ENCODE results near the gene CEMIP. TPM values are rescaled to one million over a fixed set of nuclear protein-coding genes. Genes with fewer than 3 reads are reported as not detected.

CEMIP gene
- total RNA-seq, 2 donors from 2014 or later = 1.1 to 1.2 TPM

DNA sequence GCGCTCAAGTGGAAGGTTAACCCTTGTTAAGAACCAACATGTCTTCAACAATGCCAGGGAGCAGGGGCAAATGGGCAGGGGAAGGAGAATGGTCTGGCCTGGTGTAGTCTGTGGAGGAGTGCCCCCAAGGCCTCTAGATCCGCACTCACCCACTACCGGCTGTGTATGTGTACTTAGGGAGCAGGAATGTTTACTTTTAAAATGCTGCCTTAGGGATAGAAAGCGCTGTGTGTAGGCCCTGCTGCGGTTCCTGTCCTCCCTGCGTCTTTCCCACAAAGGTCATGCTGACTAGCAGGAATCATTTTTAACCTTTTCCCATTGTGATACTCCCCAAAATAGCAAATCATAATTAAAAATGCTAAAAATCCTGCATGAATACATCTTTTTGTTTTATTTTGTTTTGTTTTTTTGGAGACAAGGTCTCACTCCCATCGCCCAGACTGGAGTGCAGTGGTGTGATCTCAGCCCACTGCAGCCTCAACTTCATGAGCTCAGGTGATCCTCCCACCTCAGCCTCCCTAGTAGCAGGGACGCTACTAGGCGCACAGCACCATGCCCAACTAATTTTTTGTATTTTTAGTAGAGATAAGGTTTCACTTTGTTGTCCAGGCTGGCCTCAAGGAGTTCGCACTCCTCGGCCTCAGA, 35.9 kb upstream of the CEMIP start:
- Histone ChIP-seq H3K9me3 (no peaks in the 10 kb centered on the region), H3K4me3 (no peak overlapping the region), H3K36me3 (no peaks in the 10 kb centered on the region), H3K4me1 (ENCODE audit: control insufficient read depth in 1 of 2, low read depth in 2 of 2) (no peaks in the 10 kb centered on the region), H3K27ac (no peak overlapping the region), H3K27me3 (replicated peaks; ENCODE audit: insufficient read depth) (no peaks in the 10 kb centered on the region)
- no peak for ATAC-seq (ENCODE audit: insufficient number of reproducible peaks, low FRiP score, low read depth)
- TF ChIP-seq, protein P1, sequence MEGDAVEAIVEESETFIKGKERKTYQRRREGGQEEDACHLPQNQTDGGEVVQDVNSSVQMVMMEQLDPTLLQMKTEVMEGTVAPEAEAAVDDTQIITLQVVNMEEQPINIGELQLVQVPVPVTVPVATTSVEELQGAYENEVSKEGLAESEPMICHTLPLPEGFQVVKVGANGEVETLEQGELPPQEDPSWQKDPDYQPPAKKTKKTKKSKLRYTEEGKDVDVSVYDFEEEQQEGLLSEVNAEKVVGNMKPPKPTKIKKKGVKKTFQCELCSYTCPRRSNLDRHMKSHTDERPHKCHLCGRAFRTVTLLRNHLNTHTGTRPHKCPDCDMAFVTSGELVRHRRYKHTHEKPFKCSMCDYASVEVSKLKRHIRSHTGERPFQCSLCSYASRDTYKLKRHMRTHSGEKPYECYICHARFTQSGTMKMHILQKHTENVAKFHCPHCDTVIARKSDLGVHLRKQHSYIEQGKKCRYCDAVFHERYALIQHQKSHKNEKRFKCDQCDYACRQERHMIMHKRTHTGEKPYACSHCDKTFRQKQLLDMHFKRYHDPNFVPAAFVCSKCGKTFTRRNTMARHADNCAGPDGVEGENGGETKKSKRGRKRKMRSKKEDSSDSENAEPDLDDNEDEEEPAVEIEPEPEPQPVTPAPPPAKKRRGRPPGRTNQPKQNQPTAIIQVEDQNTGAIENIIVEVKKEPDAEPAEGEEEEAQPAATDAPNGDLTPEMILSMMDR (IDR thresholded peaks at IDR 0.05) = no peak
- DNase-seq (ENCODE audit: low spot score) = no peak

DNA sequence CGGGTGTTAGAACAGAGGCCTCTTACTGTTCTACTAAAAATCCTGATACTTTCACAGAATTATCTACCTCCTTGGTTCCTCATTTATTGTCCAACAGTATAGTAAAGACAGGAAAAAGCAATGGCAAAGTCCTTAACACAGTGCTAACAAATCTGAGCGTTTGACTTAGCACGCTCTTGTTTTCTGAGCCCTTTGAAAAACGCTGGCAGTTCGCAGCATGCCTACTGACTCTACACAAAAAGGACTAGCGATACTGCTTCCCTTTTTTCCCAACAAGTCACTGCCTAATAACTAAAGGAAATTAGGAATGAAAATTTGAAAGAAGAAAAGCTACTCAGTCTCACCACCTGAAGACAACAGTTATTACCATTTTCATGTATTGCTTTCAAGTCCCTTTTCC, 34.8 kb upstream of the CEMIP start:
- no peaks in the 10 kb centered on the region for H3K4me1 ChIP-seq (ENCODE audit: control insufficient read depth in 1 of 2, low read depth in 2 of 2)
- TF ChIP-seq, protein P1 (IDR thresholded peaks at IDR 0.05) = no peak
- H3K36me3 ChIP-seq = no peaks in the 10 kb centered on the region
- DNase-seq (ENCODE audit: low spot score) = no peak
- no peaks in the 10 kb centered on the region for H3K27me3 ChIP-seq (replicated peaks; ENCODE audit: insufficient read depth)
- H3K27ac ChIP-seq = no peak overlapping the region
- no peaks in the 10 kb centered on the region for H3K9me3 ChIP-seq
- H3K4me3 ChIP-seq = no peak overlapping the region
- no peak for ATAC-seq (ENCODE audit: insufficient number of reproducible peaks, low FRiP score, low read depth)

DNA sequence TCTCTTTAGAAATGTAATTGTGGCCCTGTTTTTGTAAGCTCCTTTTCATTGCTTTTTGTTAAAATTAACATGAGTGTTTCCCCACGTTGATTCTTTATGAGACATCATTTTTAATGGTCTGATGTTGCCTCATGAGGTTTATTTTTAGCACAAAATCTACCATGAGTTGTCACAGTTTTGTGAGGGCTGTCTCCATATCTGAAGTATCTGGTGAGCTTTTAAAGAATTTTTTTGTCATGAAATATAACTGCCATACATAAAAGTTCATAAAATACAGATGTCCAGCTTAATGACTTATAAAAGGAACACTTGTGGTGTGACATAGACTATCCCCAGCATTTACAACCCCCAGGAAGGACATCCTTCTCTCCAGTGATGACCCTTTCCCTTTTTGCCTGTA, 34.3 kb upstream of the CEMIP start:
- no peak overlapping the region for H3K27ac ChIP-seq
- DNase-seq (ENCODE audit: low spot score) (no peak), ATAC-seq (ENCODE audit: insufficient number of reproducible peaks, low FRiP score, low read depth) (no peak)
- H3K36me3 ChIP-seq = no peaks in the 10 kb centered on the region
- H3K27me3 ChIP-seq (replicated peaks; ENCODE audit: insufficient read depth) = no peaks in the 10 kb centered on the region
- TF ChIP-seq, protein P1 (IDR thresholded peaks at IDR 0.05) = no peak
- no peaks in the 10 kb centered on the region for H3K9me3 ChIP-seq
- no peak overlapping the region for H3K4me3 ChIP-seq
- no peaks in the 10 kb centered on the region for H3K4me1 ChIP-seq (ENCODE audit: control insufficient read depth in 1 of 2, low read depth in 2 of 2)

DNA sequence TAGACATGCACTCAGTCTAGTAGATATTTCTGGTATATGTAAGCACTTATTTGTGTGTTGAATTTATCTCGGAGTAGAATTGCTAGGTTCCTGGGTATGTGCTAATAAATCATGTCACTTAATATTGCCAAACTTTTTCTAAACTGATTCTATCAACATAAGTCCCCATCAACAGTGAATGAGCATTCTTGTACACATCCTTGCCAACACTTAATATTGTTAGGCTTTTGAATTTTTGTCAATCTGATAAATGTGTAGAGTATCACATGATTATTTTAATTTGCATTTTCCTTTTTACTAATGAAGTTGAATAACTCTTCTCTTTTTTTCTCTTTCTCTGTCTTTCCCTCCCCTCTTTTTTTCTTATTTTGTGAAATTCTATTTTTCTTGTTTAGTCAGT, 33.3 kb upstream of the CEMIP start:
- Histone ChIP-seq H3K36me3 (no peaks in the 10 kb centered on the region), H3K4me3 (no peak overlapping the region), H3K27ac (no peak overlapping the region), H3K27me3 (replicated peaks; ENCODE audit: insufficient read depth) (no peaks in the 10 kb centered on the region), H3K4me1 (ENCODE audit: control insufficient read depth in 1 of 2, low read depth in 2 of 2) (no peaks in the 10 kb centered on the region), H3K9me3 (no peaks in the 10 kb centered on the region)
- ATAC-seq (ENCODE audit: insufficient number of reproducible peaks, low FRiP score, low read depth) (no peak), DNase-seq (ENCODE audit: low spot score) (no peak)
- TF ChIP-seq, protein P1 (IDR thresholded peaks at IDR 0.05) = no peak

DNA sequence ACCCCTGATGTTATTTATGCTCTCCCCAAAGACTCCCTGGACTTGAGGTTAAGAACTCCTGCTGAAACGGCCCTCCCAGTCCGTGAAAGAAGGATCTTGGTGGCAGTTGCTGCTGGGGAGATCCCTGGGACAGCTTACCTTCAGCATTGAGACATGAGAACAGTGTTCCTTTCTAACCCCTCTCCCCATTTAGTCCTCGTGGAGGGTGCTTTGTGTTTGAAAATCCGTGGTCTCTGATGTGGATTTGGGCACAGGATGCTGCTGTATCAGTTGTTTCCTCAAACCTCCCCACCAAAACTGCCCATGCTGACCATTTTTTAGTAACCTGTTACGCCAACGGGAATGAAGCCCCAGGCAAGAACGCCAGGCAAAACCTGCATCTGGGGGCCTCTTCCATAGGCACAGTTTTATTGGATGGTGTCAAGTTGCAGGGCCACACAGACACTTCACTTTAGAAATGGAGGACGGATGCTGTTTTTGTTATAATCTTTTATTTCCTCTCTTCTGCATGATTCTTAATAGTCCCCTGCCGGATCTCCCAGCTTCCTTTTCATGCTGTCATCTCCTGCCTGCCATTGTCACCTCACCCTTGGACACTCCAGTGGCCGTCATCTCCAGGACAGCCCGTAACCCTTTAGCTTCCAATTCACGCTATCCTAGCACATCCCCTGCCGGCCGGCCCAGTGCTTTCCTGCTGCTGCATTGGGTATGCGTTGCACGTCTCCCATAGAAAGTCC, 31.7 kb upstream of the CEMIP start:
- TF ChIP-seq, protein P1 (IDR thresholded peaks at IDR 0.05) = no peak
- H3K27me3 ChIP-seq (replicated peaks; ENCODE audit: insufficient read depth) = no peaks in the 10 kb centered on the region
- no peaks in the 10 kb centered on the region for H3K36me3 ChIP-seq
- no peak overlapping the region for H3K27ac ChIP-seq
- H3K4me3 ChIP-seq = no peak overlapping the region
- ATAC-seq (ENCODE audit: insufficient number of reproducible peaks, low FRiP score, low read depth) (no peak), DNase-seq (ENCODE audit: low spot score) (no peak)
- H3K4me1 ChIP-seq (ENCODE audit: control insufficient read depth in 1 of 2, low read depth in 2 of 2) = no peaks in the 10 kb centered on the region
- H3K9me3 ChIP-seq = no peaks in the 10 kb centered on the region

All from thoracic aorta (tissue), 2 donors.